ENCODE measurements around the gene ZMYND10. TPM values are rescaled to one million over a fixed set of nuclear protein-coding genes. Genes with fewer than 3 reads are reported as not detected.

The ZMYND10 gene
- total RNA-seq, 2 donors from 2014 or later = 0.26 to 0.31 TPM

GRCh38 chr3:50322386-50323091, 23.0 kb downstream of the ZMYND10 start, which contains the start of gene HYAL2:
HYAL2 (minus strand) TSS chr3:50322745; CDS start chr3:50320489, 2,256 bp downstream.
- TF ChIP-seq CTCF (IDR thresholded peaks at IDR 0.05) = no peak
- peak; percentile 75 for DNase-seq (ENCODE audit: low spot score)

GRCh38 chr3:50322115-50322385, 23.5 kb downstream of the ZMYND10 start:
- peak overlapping the region; percentile 93 for H3K27ac ChIP-seq
- no peak for TF ChIP-seq CTCF (IDR thresholded peaks at IDR 0.05)
- peak overlapping the region; percentile 52 to 70 for H3K4me3 ChIP-seq
- no peaks in the 10 kb centered on the region for H3K27me3 ChIP-seq
- no peaks in the 10 kb centered on the region for H3K9me3 ChIP-seq
- peaks cover 28% of the 10 kb centered on the region for H3K36me3 ChIP-seq
- DNase-seq (ENCODE audit: low spot score) = no peak
- H3K4me1 ChIP-seq = peaks cover 0 to 83% of the 10 kb centered on the region in 2 donors

More at GRCh38 chr3:50322386-50323091, 23.0 kb downstream of the ZMYND10 start, which contains the start of gene HYAL2:
- no peaks in the 10 kb centered on the region for H3K9me3 ChIP-seq
- H3K27me3 ChIP-seq = no peaks in the 10 kb centered on the region
- H3K27ac ChIP-seq = peak within 1 kb of the TSS; percentile 93
- H3K4me3 ChIP-seq = peak within 1 kb of the TSS; percentile 52 to 70
- H3K4me1 ChIP-seq = peaks cover 0 to 83% of the 10 kb centered on the region in 2 donors
- peaks cover 24% of the 10 kb centered on the region for H3K36me3 ChIP-seq

- peaks cover 34% of the 10 kb centered on the region for H3K36me3 ChIP-seq
- TF ChIP-seq CTCF (IDR thresholded peaks at IDR 0.05) = peak; percentile 24 to 64
- H3K27me3 ChIP-seq = no peaks in the 10 kb centered on the region
- no peaks in the 10 kb centered on the region for H3K9me3 ChIP-seq
- peak overlapping the region; percentile 93 for H3K27ac ChIP-seq
- peaks cover 0 to 83% of the 10 kb centered on the region in 2 donors for H3K4me1 ChIP-seq
- DNase-seq (ENCODE audit: low spot score) = peak; percentile 90
- H3K4me3 ChIP-seq = peak overlapping the region; percentile 52 to 70
Observed at GRCh38 chr3:50321336-50322114, 24.0 kb downstream of the ZMYND10 start.

GRCh38 chr3:50320853-50321335, 24.6 kb downstream of the ZMYND10 start:
- Histone ChIP-seq H3K4me1 (peaks cover 0 to 82% of the 10 kb centered on the region in 2 donors), H3K9me3 (no peaks in the 10 kb centered on the region), H3K27ac (peak overlapping the region; percentile 93), H3K27me3 (no peaks in the 10 kb centered on the region), H3K36me3 (peaks cover 33% of the 10 kb centered on the region), H3K4me3 (peak overlapping the region; percentile 52 to 70)
- DNase-seq (ENCODE audit: low spot score) = no peak
- no peak for TF ChIP-seq CTCF (IDR thresholded peaks at IDR 0.05)

GRCh38 chr3:50319894-50320625, 25.5 kb downstream of the ZMYND10 start:
- TF ChIP-seq CTCF (IDR thresholded peaks at IDR 0.05) = no peak
- peaks cover 0 to 77% of the 10 kb centered on the region in 2 donors for H3K4me1 ChIP-seq
- H3K27me3 ChIP-seq = no peaks in the 10 kb centered on the region
- no peak for DNase-seq (ENCODE audit: low spot score)
- peaks cover 26% of the 10 kb centered on the region for H3K36me3 ChIP-seq
- peak overlapping the region; percentile 52 to 70 for H3K4me3 ChIP-seq
- no peaks in the 10 kb centered on the region for H3K9me3 ChIP-seq
- peak overlapping the region; percentile 93 for H3K27ac ChIP-seq
